ENCODE measurements around the gene STAMBP. TPM values are rescaled to one million over a fixed set of nuclear protein-coding genes. Genes with fewer than 3 reads are reported as not detected.

STAMBP gene
- total RNA-seq, 1 donor from 2014 or later = 46.5 TPM

- Mint-ChIP-seq H3K27ac (ENCODE audit: unreplicated experiment) (peak overlapping the region; percentile 75), H3K4me3 (ENCODE audit: unreplicated experiment) (no peak overlapping the region), H3K9me3 (ENCODE audit: unreplicated experiment) (no peaks in the 10 kb centered on the region), H3K27me3 (ENCODE audit: low read depth, unreplicated experiment) (no peaks in the 10 kb centered on the region), H3K36me3 (ENCODE audit: low read depth, unreplicated experiment) (peaks cover 9% of the 10 kb centered on the region), H3K4me1 (ENCODE audit: low read depth, unreplicated experiment) (peaks cover 30% of the 10 kb centered on the region)
- DNase-seq (ENCODE audit: low read depth) (no peak), FAIRE-seq (no peak)
- Histone ChIP-seq H3K4me2 (ENCODE audit: low read length) (no peak overlapping the region), H3K27ac (ENCODE audit: low read depth, low read length) (no peak overlapping the region), H3K79me2 (ENCODE audit: insufficient read depth, low read length) (peaks cover 25% of the 10 kb centered on the region), H3K27me3 (ENCODE audit: insufficient read depth, low read length) (no peaks in the 10 kb centered on the region), H3K9ac (ENCODE audit: low read length) (no peak overlapping the region), H3K36me3 (ENCODE audit: insufficient read depth, low read length) (no peaks in the 10 kb centered on the region), H3K4me1 (ENCODE audit: insufficient read depth, low read length) (peaks cover 13% of the 10 kb centered on the region), H3K9me3 (ENCODE audit: insufficient read depth, low read depth, low read length) (no peaks in the 10 kb centered on the region), H3K4me3 (ENCODE audit: insufficient read depth, low read depth, low read length) (no peak overlapping the region), H2AFZ (ENCODE audit: low read depth, low read length) (no peak overlapping the region), H4K20me1 (ENCODE audit: insufficient read depth, low read length) (peaks cover 13% of the 10 kb centered on the region)
- no peak for TF ChIP-seq CTCF (IDR thresholded peaks at IDR 0.05; ENCODE audit: insufficient read depth, low read depth, low read length)
- TF ChIP-seq EZH2 (IDR thresholded peaks at IDR 0.05; ENCODE audit: insufficient read depth, low read length) = no peak
Measured at GRCh38 chr2:73837847-73838585, 9.3 kb downstream of the STAMBP start.

GRCh38 chr2:73838889-73839534 is 10.3 kb downstream of the STAMBP start:
- Histone ChIP-seq H3K27ac (ENCODE audit: low read depth, low read length) (peak overlapping the region; percentile 13), H3K9me3 (ENCODE audit: insufficient read depth, low read depth, low read length) (no peaks in the 10 kb centered on the region), H3K9ac (ENCODE audit: low read length) (peak overlapping the region; percentile 11), H3K27me3 (ENCODE audit: insufficient read depth, low read length) (no peaks in the 10 kb centered on the region), H4K20me1 (ENCODE audit: insufficient read depth, low read length) (peaks cover 13% of the 10 kb centered on the region), H2AFZ (ENCODE audit: low read depth, low read length) (no peak overlapping the region), H3K4me1 (ENCODE audit: insufficient read depth, low read length) (peaks cover 13% of the 10 kb centered on the region), H3K4me2 (ENCODE audit: low read length) (peak overlapping the region; percentile 34), H3K79me2 (ENCODE audit: insufficient read depth, low read length) (peaks cover 18% of the 10 kb centered on the region), H3K36me3 (ENCODE audit: insufficient read depth, low read length) (no peaks in the 10 kb centered on the region), H3K4me3 (ENCODE audit: insufficient read depth, low read depth, low read length) (no peak overlapping the region)
- H3K27me3 Mint-ChIP-seq (ENCODE audit: low read depth, unreplicated experiment) = no peaks in the 10 kb centered on the region
- peaks cover 8% of the 10 kb centered on the region for H3K36me3 Mint-ChIP-seq (ENCODE audit: low read depth, unreplicated experiment)
- peak overlapping the region; percentile 75 for H3K27ac Mint-ChIP-seq (ENCODE audit: unreplicated experiment)
- DNase-seq (ENCODE audit: low read depth) (peak; percentile 45), FAIRE-seq (no peak)
- peak overlapping the region; percentile 37 for H3K4me3 Mint-ChIP-seq (ENCODE audit: unreplicated experiment)
- no peaks in the 10 kb centered on the region for H3K9me3 Mint-ChIP-seq (ENCODE audit: unreplicated experiment)
- H3K4me1 Mint-ChIP-seq (ENCODE audit: low read depth, unreplicated experiment) = peaks cover 30% of the 10 kb centered on the region
- TF ChIP-seq EZH2 (IDR thresholded peaks at IDR 0.05; ENCODE audit: insufficient read depth, low read length) = no peak
- TF ChIP-seq CTCF (IDR thresholded peaks at IDR 0.05; ENCODE audit: insufficient read depth, low read depth, low read length) = no peak
